A549 treated with AZD2906 at 1 μM for 4 hours (cell line): Measurements from ENCODE around the gene EPS8L3. TPM values are rescaled to one million over a fixed set of nuclear protein-coding genes. Genes with fewer than 3 reads are reported as not detected.

Experiments
- total RNA-seq: library from RNA; stranded (reverse); fragments of 200-300 nt; extraction: Qiagen RNA extraction; gene quantifications from 5 replicates; pipeline ENCODE4 v1.2.3, GENCODE V29; 2022

Gene EPS8L3, protein sequence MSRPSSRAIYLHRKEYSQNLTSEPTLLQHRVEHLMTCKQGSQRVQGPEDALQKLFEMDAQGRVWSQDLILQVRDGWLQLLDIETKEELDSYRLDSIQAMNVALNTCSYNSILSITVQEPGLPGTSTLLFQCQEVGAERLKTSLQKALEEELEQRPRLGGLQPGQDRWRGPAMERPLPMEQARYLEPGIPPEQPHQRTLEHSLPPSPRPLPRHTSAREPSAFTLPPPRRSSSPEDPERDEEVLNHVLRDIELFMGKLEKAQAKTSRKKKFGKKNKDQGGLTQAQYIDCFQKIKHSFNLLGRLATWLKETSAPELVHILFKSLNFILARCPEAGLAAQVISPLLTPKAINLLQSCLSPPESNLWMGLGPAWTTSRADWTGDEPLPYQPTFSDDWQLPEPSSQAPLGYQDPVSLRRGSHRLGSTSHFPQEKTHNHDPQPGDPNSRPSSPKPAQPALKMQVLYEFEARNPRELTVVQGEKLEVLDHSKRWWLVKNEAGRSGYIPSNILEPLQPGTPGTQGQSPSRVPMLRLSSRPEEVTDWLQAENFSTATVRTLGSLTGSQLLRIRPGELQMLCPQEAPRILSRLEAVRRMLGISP
- total RNA-seq, result 0.59 to 0.79 TPM (median 0.76 TPM) in 5 replicates

DNA sequence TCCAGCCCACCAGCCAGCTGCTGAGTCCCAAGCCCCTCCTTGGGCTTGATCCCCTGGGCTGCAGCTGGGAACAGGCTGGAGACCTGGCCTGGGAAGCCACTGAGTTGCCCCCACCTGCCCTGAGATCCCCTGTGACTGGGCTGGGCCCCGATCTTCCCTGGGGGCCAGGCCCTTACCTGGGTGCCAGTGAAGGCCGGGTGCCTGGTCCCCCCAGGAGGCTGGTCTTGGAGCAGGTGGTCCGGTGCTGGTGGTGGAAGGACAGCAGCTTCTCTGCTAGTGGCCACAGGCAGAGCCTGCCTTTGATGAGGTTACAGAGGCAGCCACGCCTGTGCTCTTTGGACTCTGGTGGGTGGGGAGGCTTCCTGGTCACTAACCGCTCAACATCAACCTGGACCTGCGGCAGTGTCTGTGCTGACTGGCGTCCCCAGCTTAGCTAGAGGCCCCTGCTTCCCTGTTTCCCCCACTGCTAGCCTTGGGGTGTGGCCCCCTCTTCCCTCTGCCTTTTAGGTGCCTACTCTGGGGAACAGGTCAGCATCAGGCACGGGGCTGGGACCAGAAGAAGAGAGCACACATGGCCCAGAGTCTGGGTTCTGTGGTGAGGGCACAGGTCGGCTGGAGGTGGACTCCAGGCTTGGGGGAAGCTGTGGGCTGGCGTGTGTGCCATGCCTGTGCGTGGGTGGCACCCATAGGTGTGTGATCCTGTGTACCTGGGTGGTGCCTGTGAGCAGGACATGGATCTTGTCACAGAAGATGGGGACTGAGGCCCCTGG is at the start of gene EPS8L3:
Gene EPS8L3 (minus strand): TSS at position 278 of the 770 bp plus-strand sequence. CDS start 2,174 bp downstream, outside the sequence.

DNA sequence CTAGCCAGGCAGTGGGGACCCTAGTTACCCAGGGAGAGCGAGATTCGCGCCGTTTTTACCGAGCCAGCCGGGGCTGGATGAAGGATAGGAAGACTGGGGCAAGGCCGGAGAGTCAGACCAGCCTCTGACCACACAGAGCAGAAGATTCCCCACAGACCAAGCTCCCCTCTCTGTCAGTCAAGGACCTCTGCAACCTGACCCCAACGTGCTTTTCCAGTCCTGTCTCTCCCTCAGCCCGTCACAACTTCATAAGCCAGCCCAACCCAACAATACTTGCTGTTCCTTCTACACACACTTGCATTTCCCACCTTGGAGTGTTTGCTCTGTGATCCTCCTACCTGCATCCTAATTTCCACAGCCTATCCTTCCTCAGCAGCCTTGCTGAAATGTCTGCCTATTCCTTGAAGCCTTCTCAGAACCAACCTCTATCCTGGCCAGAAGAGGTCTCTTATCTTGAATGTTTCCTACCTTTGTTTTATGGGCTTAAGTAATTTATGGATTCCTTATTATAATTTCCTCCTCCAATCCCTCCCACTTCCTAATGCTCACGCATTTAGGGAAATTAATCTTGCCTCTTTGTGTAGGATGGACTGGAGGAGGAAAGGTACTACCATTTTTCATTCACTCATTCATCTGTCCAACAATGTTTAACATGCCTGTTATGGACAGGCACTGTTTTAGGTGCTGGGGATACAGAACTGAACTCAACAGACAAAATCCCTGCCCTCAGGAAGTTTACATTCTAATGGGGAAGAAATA is 22.9 kb downstream of the EPS8L3 start, which contains the start of gene GSTM3:
Gene GSTM3 (minus strand): TSS at position 424 of the 759 bp plus-strand sequence. CDS start 751 bp downstream, outside the sequence.

DNA sequence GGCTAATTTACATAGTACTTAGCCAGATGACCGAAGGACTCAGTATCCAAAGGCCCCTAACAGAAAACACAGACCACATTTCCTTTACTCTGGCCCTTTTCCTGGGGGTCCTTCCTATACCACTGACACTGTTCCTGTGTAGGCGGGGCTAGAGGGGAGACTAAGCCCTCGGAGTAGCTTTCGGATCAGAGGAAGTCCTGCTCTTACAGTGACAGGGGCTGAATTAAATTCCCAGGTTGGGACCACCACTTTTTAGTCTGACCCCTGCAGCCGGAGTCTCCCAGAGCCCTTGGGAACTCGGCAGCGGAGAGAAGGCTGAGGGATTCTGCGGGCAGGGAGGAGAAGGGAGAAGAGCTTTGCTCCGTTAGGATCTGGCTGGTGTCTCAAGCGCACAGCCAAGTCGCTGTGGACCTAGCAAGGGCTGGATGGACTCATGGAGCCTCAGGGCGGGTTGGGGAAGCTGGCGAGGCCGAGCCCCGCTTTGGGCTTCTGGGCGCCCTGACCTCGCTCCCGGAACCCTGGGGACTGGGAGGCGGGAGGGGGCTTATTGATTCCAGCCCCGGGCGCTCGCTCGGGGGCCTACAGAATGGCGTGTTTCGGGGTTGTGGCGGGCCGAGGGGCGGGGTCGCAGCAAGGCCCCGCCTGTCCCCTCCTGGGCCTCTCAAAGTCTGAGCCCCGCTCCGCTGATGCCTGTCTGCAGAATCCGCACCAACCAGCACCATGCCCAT is 52.0 kb downstream of the EPS8L3 start, which contains the start of gene GSTM5:
Gene GSTM5 (plus strand): TSS at position 659 of the 728 bp plus-strand sequence. CDS start 62 bp downstream, at position 721.

Other genes starting within 250 kb of the EPS8L3 start
- gene GPR61, start 224.1 kb downstream of the EPS8L3 start, total RNA-seq, result 0.06 TPM in 1 of 5 replicates, not detected in the others
- 4.5 to 5.9 TPM (median 5.1 TPM) in 5 replicates for gene GNAI3, start 215.3 kb downstream of the EPS8L3 start, total RNA-seq
- 0.07 to 0.10 TPM in 2 of 5 replicates, not detected in the others for gene GNAT2, start 144.3 kb downstream of the EPS8L3 start, total RNA-seq
- 19.2 to 23.8 TPM (median 21.5 TPM) in 5 replicates for gene AMPD2, start 144.1 kb downstream of the EPS8L3 start, total RNA-seq
- 8.4 to 10.5 TPM (median 9.3 TPM) in 5 replicates for gene GSTM4, start 107.8 kb downstream of the EPS8L3 start, total RNA-seq
- gene GSTM2, start 95.9 kb downstream of the EPS8L3 start, total RNA-seq, result 2.7 to 4.1 TPM (median 3.4 TPM) in 5 replicates
- not detected in 5 replicates for gene GSTM1, start 76.1 kb downstream of the EPS8L3 start, total RNA-seq
- not detected in 5 replicates for gene GSTM5, start 51.7 kb downstream of the EPS8L3 start, total RNA-seq
- 22.7 to 32.0 TPM (median 24.0 TPM) in 5 replicates for gene GSTM3, start 22.9 kb downstream of the EPS8L3 start, total RNA-seq
- gene CSF1, start 146.9 kb upstream of the EPS8L3 start, total RNA-seq, result 14.3 to 17.0 TPM (median 16.7 TPM) in 5 replicates
- 43.4 to 49.8 TPM (median 47.5 TPM) in 5 replicates for gene AHCYL1, start 220.8 kb upstream of the EPS8L3 start, total RNA-seq